ENCODE results near the gene LRRC10B. TPM values are rescaled to one million over a fixed set of nuclear protein-coding genes. Genes with fewer than 3 reads are reported as not detected.
A peak's percentile ranks its signal among the peaks of the same experiment; 100 is the strongest.

The LRRC10B gene
- total and polyA plus RNA-seq, 2 of the 8 experiments (the other 6 are each of a cell fraction or from before 2014, with no cell fraction given) = 0.47 to 0.71 TPM

DNA sequence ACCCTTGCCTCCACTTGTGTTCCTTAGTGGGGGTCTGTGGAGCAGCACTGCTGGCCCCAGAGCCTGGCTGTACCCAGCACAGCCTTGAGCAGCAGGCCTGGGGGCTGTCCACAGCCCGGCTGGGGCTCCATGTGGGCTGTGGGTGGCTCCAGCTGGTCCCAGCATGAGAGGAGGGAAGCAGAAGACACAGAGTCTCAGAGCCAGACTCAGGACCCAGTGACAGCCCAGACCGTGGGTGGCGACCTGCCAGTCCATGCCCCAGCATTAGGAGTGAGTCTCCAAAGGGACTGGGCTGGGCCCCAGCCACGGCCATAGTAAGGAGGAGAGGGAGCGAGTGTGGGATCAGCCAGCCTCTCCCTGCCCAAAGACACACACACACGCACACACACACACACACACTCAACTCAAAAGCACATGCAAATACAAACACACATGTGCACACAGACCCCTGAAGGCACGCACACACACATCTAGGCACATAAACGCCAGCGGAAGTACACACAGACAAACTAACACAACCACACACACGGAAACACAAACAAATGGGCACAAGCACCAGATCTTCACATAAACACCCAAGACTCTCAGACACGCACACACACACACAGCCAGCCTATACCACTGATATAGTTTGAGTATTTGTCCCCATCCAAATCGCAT, 16.7 kb upstream of the LRRC10B start:
- H4K91ac ChIP-seq (replicated peaks; ENCODE audit: insufficient read length, low read length) = peak overlapping the region; percentile 4
- TF ChIP-seq RBBP5 (IDR thresholded peaks at IDR 0.05; ENCODE audit: borderline replicate concordance, low read depth, low read length) (no peak), GABPA (IDR thresholded peaks at IDR 0.05; ENCODE audit: borderline replicate concordance, insufficient read depth, low read length) (no peak), SP2 (IDR thresholded peaks at IDR 0.05; ENCODE audit: low read length) (no peak), CTBP2 (IDR thresholded peaks at IDR 0.05; ENCODE audit: borderline replicate concordance, insufficient read depth, insufficient read length, low read length) (no peak), RNF2 (IDR thresholded peaks at IDR 0.05; ENCODE audit: borderline replicate concordance, low read depth, low read length, missing control alignments, poor library complexity, severe bottlenecking) (no peak)
- TF ChIP-seq, protein P1, sequence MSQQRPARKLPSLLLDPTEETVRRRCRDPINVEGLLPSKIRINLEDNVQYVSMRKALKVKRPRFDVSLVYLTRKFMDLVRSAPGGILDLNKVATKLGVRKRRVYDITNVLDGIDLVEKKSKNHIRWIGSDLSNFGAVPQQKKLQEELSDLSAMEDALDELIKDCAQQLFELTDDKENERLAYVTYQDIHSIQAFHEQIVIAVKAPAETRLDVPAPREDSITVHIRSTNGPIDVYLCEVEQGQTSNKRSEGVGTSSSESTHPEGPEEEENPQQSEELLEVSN (IDR thresholded peaks at IDR 0.05) = no peak
- TF ChIP-seq, protein P2, sequence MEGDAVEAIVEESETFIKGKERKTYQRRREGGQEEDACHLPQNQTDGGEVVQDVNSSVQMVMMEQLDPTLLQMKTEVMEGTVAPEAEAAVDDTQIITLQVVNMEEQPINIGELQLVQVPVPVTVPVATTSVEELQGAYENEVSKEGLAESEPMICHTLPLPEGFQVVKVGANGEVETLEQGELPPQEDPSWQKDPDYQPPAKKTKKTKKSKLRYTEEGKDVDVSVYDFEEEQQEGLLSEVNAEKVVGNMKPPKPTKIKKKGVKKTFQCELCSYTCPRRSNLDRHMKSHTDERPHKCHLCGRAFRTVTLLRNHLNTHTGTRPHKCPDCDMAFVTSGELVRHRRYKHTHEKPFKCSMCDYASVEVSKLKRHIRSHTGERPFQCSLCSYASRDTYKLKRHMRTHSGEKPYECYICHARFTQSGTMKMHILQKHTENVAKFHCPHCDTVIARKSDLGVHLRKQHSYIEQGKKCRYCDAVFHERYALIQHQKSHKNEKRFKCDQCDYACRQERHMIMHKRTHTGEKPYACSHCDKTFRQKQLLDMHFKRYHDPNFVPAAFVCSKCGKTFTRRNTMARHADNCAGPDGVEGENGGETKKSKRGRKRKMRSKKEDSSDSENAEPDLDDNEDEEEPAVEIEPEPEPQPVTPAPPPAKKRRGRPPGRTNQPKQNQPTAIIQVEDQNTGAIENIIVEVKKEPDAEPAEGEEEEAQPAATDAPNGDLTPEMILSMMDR (IDR thresholded peaks at IDR 0.05; ENCODE audit: control extremely low read depth in 1 of 3, insufficient read depth in 1 of 3, low read depth in 1 of 3, low read length in 3 of 3) = no peak

More for the DNA sequence above, 16.7 kb upstream of the LRRC10B start:
- no peak overlapping the region for H2BK120ac ChIP-seq (replicated peaks; ENCODE audit: low read depth, low read length)
- FAIRE-seq (no peak), DNase-seq (ENCODE audit: low read depth in 1 of 2, low spot score in 2 of 2) (no peak)
- H3K4me2 ChIP-seq (ENCODE audit: insufficient read depth in 1 of 2, low read depth in 2 of 2, low read length in 2 of 2) = no peak overlapping the region
- ChIA-PET POLR2A (ENCODE audit: partially characterized antibody) (interaction anchor here (1.6 kb wide), 1 partner anchor 9 kb away, joined by 6 read pairs; no protein-coding TSS in a partner anchor), CTCF (ENCODE audit: partially characterized antibody) (interaction anchor here (0.6 to 57.8 kb wide), 6 partner anchors 9 to 306 kb away, joined by 3 to 2106 read pairs (median 10); partner anchors contain the start of gene LRRC10B)
- no peak overlapping the region for H2BK20ac ChIP-seq (ENCODE audit: low read length)
- no peak overlapping the region for H3K9ac ChIP-seq (replicated peaks in 1 of 4; ENCODE audit: extremely low read depth in 1 of 4, low read depth in 3 of 4, low read length in 3 of 4)
- H3K9me3 ChIP-seq (ENCODE audit: insufficient read depth in 2 of 2, low read depth in 1 of 2, low read length in 1 of 2) = no peaks in the 10 kb centered on the region
- peaks cover 0 to 21% (median 16%) of the 10 kb centered on the region in 4 experiments; a peak in 6 of 7 replicates for H3K4me1 ChIP-seq (replicated peaks in 1 of 4; ENCODE audit: control insufficient read depth in 3 of 4, insufficient read depth in 4 of 4, low read length in 3 of 4)
- 0 out of 7 replicates have a peak, but pooled peaks cover 0 to 2% (median 0%) of the 10 kb centered on the region in 4 experiments for H3K27me3 ChIP-seq (replicated peaks in 1 of 4; ENCODE audit: control insufficient read depth in 3 of 4, extremely low read depth in 1 of 4, insufficient read depth in 3 of 4, low read length in 3 of 4)
- H3K79me2 ChIP-seq (ENCODE audit: control insufficient read depth in 1 of 2, insufficient read depth in 2 of 2, low read length in 2 of 2) = no peaks in the 10 kb centered on the region
- H2BK15ac ChIP-seq (ENCODE audit: low read length) = peak overlapping the region; percentile 83; the same call in 1 of the 2 replicates
- no peaks in the 10 kb centered on the region; a peak in 1 of 8 replicates for H3K36me3 ChIP-seq (ENCODE audit: control insufficient read depth in 2 of 4, insufficient read depth in 4 of 4, low read length in 3 of 4)
- peaks cover 3% of the 10 kb centered on the region; the same call in 1 of the 2 replicates for H3K23me2 ChIP-seq (ENCODE audit: low read depth, low read length)
- H4K20me1 ChIP-seq (replicated peaks in 1 of 2; ENCODE audit: control insufficient read depth in 1 of 2, insufficient read depth in 2 of 2, low read length in 2 of 2) = peaks cover 0 to 3% of the 10 kb centered on the region in 2 experiments
- H3K4ac ChIP-seq (replicated peaks; ENCODE audit: insufficient read length, low read depth, low read length) = no peak overlapping the region
- no peak overlapping the region; the same call in none of the 2 replicates for H3K18ac ChIP-seq (ENCODE audit: extremely low read depth, low read length)
- no peak overlapping the region; the same call in 1 of the 2 replicates for H4K8ac ChIP-seq (ENCODE audit: extremely low read depth, insufficient read depth, low read length)
- 92% methylated on average over 12 of the region's 12 CpGs; no CpG with 5 or more reads in 1 of the 2 experiments for WGBS, 2 experiments (ENCODE audit: extremely low coverage in 1 of 2, insufficient coverage in 1 of 2, insufficient read length in 1 of 2, insufficient replicate concordance in 2 of 2, low coverage in 1 of 2, low lambda C conversion rate in 2 of 2, missing lambda C conversion rate in 1 of 2)
- H3K23ac ChIP-seq (ENCODE audit: insufficient read length) = no peak overlapping the region
- no peak overlapping the region for H2AK5ac ChIP-seq (ENCODE audit: low read depth, low read length)
- H3K14ac ChIP-seq (ENCODE audit: insufficient read length) = no peak overlapping the region
- no peak overlapping the region for H2BK5ac ChIP-seq (ENCODE audit: low read depth, low read length)
- H3K4me3 ChIP-seq (ENCODE audit: extremely low read depth in 1 of 4, insufficient read depth in 2 of 4, low read depth in 3 of 4, low read length in 4 of 4) = no peak overlapping the region
- H3K79me1 ChIP-seq (ENCODE audit: low read depth, low read length) = no peaks in the 10 kb centered on the region
- H3K27ac ChIP-seq (ENCODE audit: low read depth, low read length) = no peak overlapping the region
- no peak overlapping the region for H4K5ac ChIP-seq (ENCODE audit: insufficient read length, low read depth, low read length)
- H2BK12ac ChIP-seq (ENCODE audit: low read depth, low read length) = peak overlapping the region; percentile 89; the same call in 1 of the 2 replicates
- H2AFZ ChIP-seq (ENCODE audit: low read length) = no peak overlapping the region
- no peak overlapping the region for H3K56ac ChIP-seq (replicated peaks; ENCODE audit: insufficient read length, low read depth, low read length)
